ENCODE measurements around the gene DIPK1B.

- TF ChIP-seq CTCF (IDR thresholded peaks at IDR 0.05) (no peak), POLR2A (IDR thresholded peaks at IDR 0.05) (no peak)
Measured at GRCh38 chr9:136732444-136733178, 20.2 kb downstream of the DIPK1B start.
